Upper lobe of right lung (tissue), 1 donor: ENCODE data around the gene SEL1L3. TPM values are rescaled to one million over a fixed set of nuclear protein-coding genes. Genes with fewer than 3 reads are reported as not detected.
"Not testable (repeated sequence)": the region's sequence is repeated elsewhere in the genome, so short reads cannot be mapped to it uniquely, and the experiment has no call there.

Experiments used
- ATAC-seq: fragments of 200-7000 bp; cut with Tn5 transposase; one replicate; pipeline ENCODE4 v1.9.1; 2020; ENCODE audit warnings: mild to moderate bottlenecking, moderate library complexity
- DNase-seq: peaks from one replicate; pipeline ENCODE4 v3.0.0-alpha.2; 2020
- H3K27ac ChIP-seq: fragments of 200-600 bp; one replicate; pipeline ENCODE4 v1.8.0; 2022
- H3K27me3 ChIP-seq: fragments of 200-600 bp; one replicate; pipeline ENCODE4 v1.8.0; 2022; ENCODE audit warnings: mild to moderate bottlenecking
- H3K36me3 ChIP-seq: fragments of 200-600 bp; one replicate; pipeline ENCODE4 v1.8.0; 2022
- H3K4me1 ChIP-seq: fragments of 200-600 bp; one replicate; pipeline ENCODE4 v1.8.0; 2022
- H3K4me3 ChIP-seq: fragments of 200-600 bp; one replicate; pipeline ENCODE4 v1.8.0; 2022; ENCODE audit warnings: mild to moderate bottlenecking
- H3K9me3 ChIP-seq: fragments of 200-600 bp; one replicate; pipeline ENCODE4 v1.8.0; 2022
- intact Hi-C: fragments of 100-400 bp; cut with DNase I; formaldehyde crosslinking; loops from one replicate; pipeline ENCODE4 v1.11.0; 2022
- long read RNA-seq: library from polyadenylated mRNA; unstranded; transcript quantifications from one replicate; pipeline ENCODE4 v2.0.0, GENCODE V29; 2021
- total RNA-seq: library from RNA; stranded (reverse); fragmentation: NEBNext Ultra II Directional; extraction: Animal tissue kit (Norgen Biotek cat#: 25700); gene quantifications from one replicate; pipeline ENCODE4 v1.2.1, GENCODE V29; 2021
- TF ChIP-seq, protein P1 (sequence below): fragments of 200-600 bp; IDR thresholded peaks from one replicate; pipeline ENCODE4 v1.8.0; 2022; ENCODE audit warnings: antibody characterized with exemption
- donor health status: DM: no; HTN: yes; CAD: no; lungs with severe emphysema.

SEL1L3 gene
- 69.2 TPM for total RNA-seq
- long read RNA-seq, full-length matches to known transcripts, result 152 of 197 reads
- long read RNA-seq, partial matches to known transcripts, result 24 of 197 reads
- long read RNA-seq, other reads (novel, unspliced or antisense), result 21 of 197 reads

DNA sequence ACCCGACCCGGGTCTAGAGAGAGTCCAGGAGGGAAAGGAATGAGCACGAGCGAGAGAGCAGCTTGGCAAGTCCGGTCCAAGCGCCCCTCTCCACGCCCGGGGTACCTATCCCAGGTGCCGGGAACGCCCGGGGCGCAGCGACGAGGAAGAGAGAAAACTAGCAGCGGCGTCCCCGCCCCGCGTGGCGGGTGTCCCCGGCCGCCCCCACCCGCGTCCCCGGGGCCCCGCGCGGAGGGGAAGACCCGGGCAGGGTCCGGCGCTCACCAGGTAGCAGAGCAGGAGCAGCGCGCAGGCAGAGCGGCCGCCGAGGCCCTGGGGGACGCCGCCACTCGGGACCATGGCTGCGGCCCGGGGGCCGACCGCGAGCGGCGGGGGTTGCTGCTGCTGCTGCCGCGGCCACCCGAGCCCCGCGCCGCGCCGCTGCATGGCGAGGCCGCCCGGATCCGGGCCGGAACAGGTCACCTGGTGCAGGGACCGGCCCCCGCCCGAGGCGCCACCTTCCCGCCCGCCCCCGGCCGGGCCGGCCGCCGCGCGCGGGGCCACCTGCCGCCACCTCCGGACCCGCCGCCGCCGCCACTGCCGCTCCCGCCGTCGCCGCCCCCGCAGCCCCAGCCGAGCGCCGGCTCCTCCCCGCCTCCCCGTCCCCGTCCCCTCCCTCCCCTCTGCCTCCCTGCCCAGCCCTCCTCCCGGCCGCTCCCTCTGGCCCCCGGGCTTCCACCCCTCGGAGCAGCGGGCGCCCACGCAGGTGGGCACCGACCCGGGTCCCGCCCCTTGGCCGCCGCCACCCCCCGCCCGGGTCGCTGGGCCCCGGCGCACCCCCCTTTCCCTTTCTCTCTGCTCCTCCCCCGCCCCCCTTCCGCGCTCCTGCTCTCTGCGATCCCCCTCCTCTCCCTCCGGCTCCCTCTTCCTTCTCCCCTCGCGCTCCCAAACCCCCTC, at the start of gene SEL1L3:
SEL1L3 (minus strand) TSS at position 578 of the 936 bp plus-strand sequence; CDS start at position 426, 152 bp downstream.
- Histone ChIP-seq H3K4me3 (peak within 1 kb of the TSS; percentile 85), H3K27me3 (no peaks in the 10 kb centered on the region), H3K27ac (peak within 1 kb of the TSS; percentile 86), H3K9me3 (no peaks in the 10 kb centered on the region), H3K36me3 (no peaks in the 10 kb centered on the region), H3K4me1 (peaks cover 36% of the 10 kb centered on the region)
- TF ChIP-seq, protein P1, sequence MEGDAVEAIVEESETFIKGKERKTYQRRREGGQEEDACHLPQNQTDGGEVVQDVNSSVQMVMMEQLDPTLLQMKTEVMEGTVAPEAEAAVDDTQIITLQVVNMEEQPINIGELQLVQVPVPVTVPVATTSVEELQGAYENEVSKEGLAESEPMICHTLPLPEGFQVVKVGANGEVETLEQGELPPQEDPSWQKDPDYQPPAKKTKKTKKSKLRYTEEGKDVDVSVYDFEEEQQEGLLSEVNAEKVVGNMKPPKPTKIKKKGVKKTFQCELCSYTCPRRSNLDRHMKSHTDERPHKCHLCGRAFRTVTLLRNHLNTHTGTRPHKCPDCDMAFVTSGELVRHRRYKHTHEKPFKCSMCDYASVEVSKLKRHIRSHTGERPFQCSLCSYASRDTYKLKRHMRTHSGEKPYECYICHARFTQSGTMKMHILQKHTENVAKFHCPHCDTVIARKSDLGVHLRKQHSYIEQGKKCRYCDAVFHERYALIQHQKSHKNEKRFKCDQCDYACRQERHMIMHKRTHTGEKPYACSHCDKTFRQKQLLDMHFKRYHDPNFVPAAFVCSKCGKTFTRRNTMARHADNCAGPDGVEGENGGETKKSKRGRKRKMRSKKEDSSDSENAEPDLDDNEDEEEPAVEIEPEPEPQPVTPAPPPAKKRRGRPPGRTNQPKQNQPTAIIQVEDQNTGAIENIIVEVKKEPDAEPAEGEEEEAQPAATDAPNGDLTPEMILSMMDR, result no peak
- peak; percentile 75 for ATAC-seq
- peak; percentile 89 for DNase-seq
- intact Hi-C loops, result no loop called here

DNA sequence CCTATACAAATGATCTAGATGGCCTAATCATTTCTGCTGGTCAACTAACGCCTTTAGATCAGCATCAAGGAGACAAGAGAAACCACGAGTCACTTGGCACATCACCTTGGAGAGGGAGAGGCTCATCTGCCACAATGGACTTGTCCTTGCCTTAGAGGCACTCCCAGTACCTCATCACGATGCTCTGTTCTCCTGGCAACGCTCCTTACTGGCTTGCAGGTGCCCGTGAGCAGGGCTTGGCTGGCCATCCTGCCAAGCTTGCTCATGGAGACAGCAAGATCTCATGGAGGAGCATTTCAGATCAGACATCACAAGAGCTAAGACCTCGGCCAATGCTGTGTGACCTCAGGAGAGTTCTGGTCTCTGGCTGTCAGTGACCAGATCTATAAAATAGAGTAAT, 48.6 kb upstream of the SEL1L3 start:
- intact Hi-C loops, result no loop called here
- ATAC-seq, result no peak
- TF ChIP-seq, protein P1, result no peak

DNA sequence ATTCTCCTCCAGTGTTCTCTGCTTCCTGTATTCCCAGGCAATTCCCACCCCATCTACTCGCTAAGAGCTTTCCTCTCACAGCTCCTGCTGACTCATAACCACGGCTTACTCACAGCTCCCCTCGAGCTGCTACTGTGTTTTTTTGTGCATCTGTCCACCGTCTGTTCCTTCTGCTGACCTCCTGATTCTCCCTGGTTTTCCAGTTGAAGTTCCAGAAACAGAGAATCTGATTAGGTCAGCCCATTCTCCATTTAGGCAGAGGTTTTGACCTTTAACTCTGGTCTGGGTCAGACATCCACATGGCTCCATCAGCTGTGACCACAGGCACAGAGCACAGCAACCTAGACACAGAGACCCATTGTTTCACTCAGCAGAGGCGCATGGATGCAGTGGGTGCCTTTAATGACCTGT, 45.7 kb upstream of the SEL1L3 start:
- no peak for ATAC-seq
- Histone ChIP-seq H3K9me3 (no peaks in the 10 kb centered on the region), H3K36me3 (no peaks in the 10 kb centered on the region), H3K27me3 (no peaks in the 10 kb centered on the region), H3K4me3 (no peak overlapping the region), H3K4me1 (peaks cover 5% of the 10 kb centered on the region), H3K27ac (no peak overlapping the region)
- no peak for DNase-seq
- intact Hi-C loops, result no loop called here
- TF ChIP-seq, protein P1, result no peak

More for the DNA sequence above, 48.6 kb upstream of the SEL1L3 start:
- H3K4me1 ChIP-seq, result peaks cover 7% of the 10 kb centered on the region
- no peaks in the 10 kb centered on the region for H3K36me3 ChIP-seq
- no peak overlapping the region for H3K27ac ChIP-seq
- no peak for DNase-seq
- no peaks in the 10 kb centered on the region for H3K9me3 ChIP-seq
- no peak overlapping the region for H3K4me3 ChIP-seq
- H3K27me3 ChIP-seq, result no peaks in the 10 kb centered on the region

DNA sequence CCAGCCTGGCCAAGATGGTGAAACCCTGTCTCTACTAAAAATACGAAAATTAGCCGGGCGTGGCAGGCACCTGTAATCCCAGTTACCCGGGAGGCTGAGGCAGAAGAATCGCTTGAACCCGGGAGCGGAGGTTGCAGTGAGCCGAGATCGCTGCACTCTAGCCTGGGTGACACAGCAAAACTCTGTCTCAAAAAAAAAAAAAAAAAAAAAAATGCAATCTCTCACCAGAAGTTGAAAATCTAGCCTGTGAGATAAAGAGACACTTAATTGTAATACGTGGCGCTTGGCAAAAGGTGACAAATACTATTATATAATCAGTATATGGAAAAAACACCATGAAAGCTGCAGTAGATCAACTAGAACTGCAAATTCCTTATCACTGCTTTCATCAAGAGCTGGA, 43.3 kb upstream of the SEL1L3 start:
- H3K4me3 ChIP-seq, H3K4me1 ChIP-seq, ATAC-seq, H3K27ac ChIP-seq, intact Hi-C loops, H3K36me3 ChIP-seq, H3K9me3 ChIP-seq, DNase-seq, H3K27me3 ChIP-seq: not testable (repeated sequence)

DNA sequence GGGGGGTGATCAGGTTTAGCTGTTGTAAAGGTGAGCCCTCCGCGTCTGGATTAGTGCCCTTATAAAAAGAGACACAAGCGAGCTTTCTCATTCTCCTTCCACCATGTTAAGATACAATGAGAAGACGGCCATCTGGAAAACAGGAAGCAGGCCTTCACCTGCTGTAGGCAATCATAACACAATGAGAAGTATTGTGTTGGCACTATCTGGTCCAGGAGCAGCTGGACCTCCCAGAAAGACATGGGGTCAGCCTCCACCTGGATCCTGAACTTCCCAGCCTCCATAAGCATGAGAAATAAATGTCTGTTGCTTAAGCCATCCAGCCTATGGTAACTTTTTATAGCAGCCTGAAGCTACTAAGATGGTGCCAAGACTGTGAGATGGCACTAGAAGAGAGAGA, 42.6 kb upstream of the SEL1L3 start:
- Histone ChIP-seq H3K27me3 (no peaks in the 10 kb centered on the region), H3K4me3 (no peak overlapping the region), H3K27ac (no peak overlapping the region), H3K9me3 (no peaks in the 10 kb centered on the region), H3K36me3 (no peaks in the 10 kb centered on the region), H3K4me1 (no peaks in the 10 kb centered on the region)
- DNase-seq (no peak), ATAC-seq (no peak)
- TF ChIP-seq, protein P1, result no peak
- intact Hi-C loops, result no loop called here

DNA sequence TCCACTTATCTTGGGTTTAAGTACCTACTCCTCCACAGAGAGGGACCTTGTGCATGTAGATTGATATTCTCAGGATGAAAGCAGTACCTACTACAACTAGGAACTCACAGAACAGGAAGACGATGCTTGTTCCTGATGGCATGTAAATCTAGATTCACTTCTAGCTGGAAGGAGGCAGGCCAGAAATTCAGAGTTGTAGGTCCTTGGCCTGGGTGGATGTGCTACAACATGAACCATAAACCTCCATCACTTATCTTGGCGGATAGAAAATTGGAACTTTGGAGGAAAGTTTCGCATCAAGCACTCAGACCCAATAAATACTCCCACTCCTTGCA, 41.9 kb upstream of the SEL1L3 start:
- TF ChIP-seq, protein P1, result no peak
- no peaks in the 10 kb centered on the region for H3K4me1 ChIP-seq
- ATAC-seq, result no peak
- intact Hi-C loops, result no loop called here
- no peak overlapping the region for H3K4me3 ChIP-seq
- H3K27ac ChIP-seq, result no peak overlapping the region
- no peak for DNase-seq
- no peaks in the 10 kb centered on the region for H3K36me3 ChIP-seq
- H3K9me3 ChIP-seq, result no peaks in the 10 kb centered on the region
- H3K27me3 ChIP-seq, result no peaks in the 10 kb centered on the region
